Esophagus muscularis mucosa (tissue), 4 donors: ENCODE results near the gene TGM5.

Experiments used
- EP300 ChIP-seq: sonication (generic); formaldehyde crosslinking; IDR thresholded peaks from one replicate; pipeline ENCODE4 v1.6.1; 2017; ENCODE audit warnings: antibody characterized with exemption
- POLR2A ChIP-seq: fragments of 450-650 bp; IDR thresholded peaks from one replicate; pipeline ENCODE4 v1.6.1; 2017; ENCODE audit warnings: antibody characterized with exemption, moderate library complexity, mild to moderate bottlenecking, low read depth
- TF ChIP-seq, protein P1 (sequence below), 3 experiments: fragments of 200-600 bp in 2 of 3; fragments of 450-650 bp in 1 of 3; sonication (generic) in 2 of 3; IDR thresholded peaks; one replicate each; pipeline ENCODE4 v1.5.1; 2017 to 2019; ENCODE audit warnings: antibody characterized with exemption in 3 of 3, mild to moderate bottlenecking in 2 of 3, moderate library complexity in 1 of 3

DNA sequence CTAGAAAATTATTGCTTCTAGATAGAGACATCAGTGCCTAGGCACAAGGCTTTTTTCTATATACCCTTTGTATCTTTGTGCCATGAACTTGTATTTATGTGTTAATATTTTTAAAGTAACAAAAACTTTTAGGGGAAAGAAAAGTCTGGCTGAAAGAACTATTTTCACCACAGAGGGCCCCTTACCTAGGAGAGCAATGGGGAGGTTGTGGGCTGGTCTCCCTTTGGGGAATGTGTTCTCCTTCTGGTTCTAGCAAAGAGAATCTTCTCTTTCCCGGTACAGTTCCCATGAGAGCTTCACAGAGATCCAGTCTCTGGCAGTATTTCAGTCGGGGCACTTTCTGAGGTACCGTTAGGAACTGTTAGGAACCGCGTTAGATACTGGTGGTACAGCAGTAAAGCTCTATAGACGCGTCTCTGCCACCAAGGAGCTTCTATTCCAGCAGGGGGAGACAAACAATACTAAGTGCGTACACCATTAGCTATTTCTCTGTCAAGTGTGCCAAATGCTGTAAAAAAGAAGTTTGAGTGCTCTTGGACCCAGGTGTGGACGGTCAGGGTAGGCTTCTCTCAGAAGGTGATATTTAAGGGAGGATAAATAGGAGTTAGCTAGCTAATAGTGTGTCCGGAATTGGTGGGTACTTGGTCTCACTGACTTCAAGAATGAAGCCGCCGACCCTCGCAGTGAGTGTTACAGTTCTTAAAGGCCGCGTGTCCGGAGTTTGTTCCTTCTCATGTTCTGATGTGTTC, 41.4 kb downstream of the TGM5 start:
- TF ChIP-seq, protein P1, sequence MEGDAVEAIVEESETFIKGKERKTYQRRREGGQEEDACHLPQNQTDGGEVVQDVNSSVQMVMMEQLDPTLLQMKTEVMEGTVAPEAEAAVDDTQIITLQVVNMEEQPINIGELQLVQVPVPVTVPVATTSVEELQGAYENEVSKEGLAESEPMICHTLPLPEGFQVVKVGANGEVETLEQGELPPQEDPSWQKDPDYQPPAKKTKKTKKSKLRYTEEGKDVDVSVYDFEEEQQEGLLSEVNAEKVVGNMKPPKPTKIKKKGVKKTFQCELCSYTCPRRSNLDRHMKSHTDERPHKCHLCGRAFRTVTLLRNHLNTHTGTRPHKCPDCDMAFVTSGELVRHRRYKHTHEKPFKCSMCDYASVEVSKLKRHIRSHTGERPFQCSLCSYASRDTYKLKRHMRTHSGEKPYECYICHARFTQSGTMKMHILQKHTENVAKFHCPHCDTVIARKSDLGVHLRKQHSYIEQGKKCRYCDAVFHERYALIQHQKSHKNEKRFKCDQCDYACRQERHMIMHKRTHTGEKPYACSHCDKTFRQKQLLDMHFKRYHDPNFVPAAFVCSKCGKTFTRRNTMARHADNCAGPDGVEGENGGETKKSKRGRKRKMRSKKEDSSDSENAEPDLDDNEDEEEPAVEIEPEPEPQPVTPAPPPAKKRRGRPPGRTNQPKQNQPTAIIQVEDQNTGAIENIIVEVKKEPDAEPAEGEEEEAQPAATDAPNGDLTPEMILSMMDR (IDR thresholded peaks at IDR 0.05), result peak; percentile 51 to 71 (median 58)
- TF ChIP-seq POLR2A, result no peak
- TF ChIP-seq EP300, result no peak
